IPS-18a (cell line): Measurements from ENCODE around the gene SCP2D1.

Source experiments
- H3K27ac ChIP-seq: one replicate; pipeline ENCODE4 v1.5.1; 2013; ENCODE audit warnings: low read length
- H3K27me3 ChIP-seq: one replicate; pipeline ENCODE4 v1.6.1; 2013; ENCODE audit warnings: mild to moderate bottlenecking, low read length; ENCODE audit not compliant: control insufficient read depth, insufficient read depth
- H3K36me3 ChIP-seq: one replicate; pipeline ENCODE4 v1.6.1; 2013; ENCODE audit warnings: low read depth, low read length; ENCODE audit not compliant: control insufficient read depth
- H3K4me1 ChIP-seq: one replicate; pipeline ENCODE4 v1.6.1; 2013; ENCODE audit warnings: low read depth, low read length; ENCODE audit not compliant: control insufficient read depth
- H3K4me3 ChIP-seq: one replicate; pipeline ENCODE4 v1.5.1; 2013; ENCODE audit warnings: low read length
- H3K9ac ChIP-seq: one replicate; pipeline ENCODE4 v1.6.1; 2013; ENCODE audit warnings: mild to moderate bottlenecking, low read length, moderate library complexity
- H3K9me3 ChIP-seq: one replicate; pipeline ENCODE4 v1.6.1; 2013; ENCODE audit warnings: low read depth, low read length; ENCODE audit not compliant: control insufficient read depth

Gene SCP2D1

DNA sequence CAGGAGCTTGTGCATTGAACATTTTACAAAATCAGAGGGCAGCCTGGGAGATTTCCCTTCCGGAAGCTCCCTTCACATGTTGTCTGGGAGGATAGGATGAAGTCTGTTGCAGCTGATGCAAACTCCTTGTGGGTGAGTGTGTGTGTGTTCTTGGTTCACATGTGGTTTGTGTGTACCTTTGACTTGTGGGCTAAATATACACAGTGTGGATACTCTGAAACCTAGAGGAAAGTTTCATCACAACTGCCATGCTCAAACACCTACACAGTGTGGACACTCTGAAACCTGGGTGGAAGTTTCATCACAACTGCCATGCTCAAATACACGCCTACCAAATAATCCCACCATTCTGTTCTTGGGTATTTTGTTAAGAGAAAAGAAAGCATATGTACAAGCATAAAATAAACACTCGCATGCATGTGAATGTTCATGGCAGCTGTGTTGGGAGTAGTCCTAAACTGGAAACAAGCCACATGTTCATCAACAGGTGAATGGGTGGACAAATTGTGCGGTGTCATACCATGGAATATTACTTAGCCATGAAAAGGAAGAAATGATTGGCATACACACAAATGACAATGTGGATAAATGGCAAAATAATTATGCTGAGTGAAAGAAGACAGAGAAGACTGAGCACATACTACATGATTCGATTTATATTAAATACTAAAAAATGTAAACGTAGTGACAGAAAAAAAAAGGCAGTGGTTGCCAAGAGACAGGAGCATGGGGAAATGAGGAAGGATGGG is 1.8 kb downstream of the SCP2D1 start:
- Histone ChIP-seq H3K27ac (no peak overlapping the region), H3K4me3 (no peak overlapping the region), H3K9ac (no peak overlapping the region), H3K36me3 (no peaks in the 10 kb centered on the region), H3K27me3 (no peaks in the 10 kb centered on the region), H3K9me3 (no peaks in the 10 kb centered on the region), H3K4me1 (no peaks in the 10 kb centered on the region)

DNA sequence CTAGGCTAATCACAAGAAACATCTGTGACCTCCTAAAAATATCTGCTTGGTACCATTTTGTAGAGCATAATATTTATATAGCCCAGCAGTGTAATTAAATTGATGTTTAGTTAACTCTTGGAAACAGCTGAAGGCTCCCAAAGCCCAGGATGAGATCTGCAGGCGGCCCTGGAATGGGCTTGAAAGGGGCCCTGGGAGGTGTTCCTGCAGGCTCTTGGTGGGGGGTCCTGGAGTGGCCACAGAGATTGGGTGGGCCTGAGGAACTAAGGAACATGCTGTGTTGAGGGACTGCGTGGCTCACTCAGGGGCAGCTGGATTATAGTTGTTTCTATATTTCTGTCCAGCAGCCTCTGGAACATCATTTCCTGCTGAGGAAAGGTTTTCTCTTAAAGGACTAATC is 9.2 kb downstream of the SCP2D1 start:
- no peaks in the 10 kb centered on the region for H3K27me3 ChIP-seq
- H3K27ac ChIP-seq, result no peak overlapping the region
- H3K9ac ChIP-seq, result no peak overlapping the region
- no peaks in the 10 kb centered on the region for H3K4me1 ChIP-seq
- no peaks in the 10 kb centered on the region for H3K36me3 ChIP-seq
- no peaks in the 10 kb centered on the region for H3K9me3 ChIP-seq
- H3K4me3 ChIP-seq, result no peak overlapping the region

DNA sequence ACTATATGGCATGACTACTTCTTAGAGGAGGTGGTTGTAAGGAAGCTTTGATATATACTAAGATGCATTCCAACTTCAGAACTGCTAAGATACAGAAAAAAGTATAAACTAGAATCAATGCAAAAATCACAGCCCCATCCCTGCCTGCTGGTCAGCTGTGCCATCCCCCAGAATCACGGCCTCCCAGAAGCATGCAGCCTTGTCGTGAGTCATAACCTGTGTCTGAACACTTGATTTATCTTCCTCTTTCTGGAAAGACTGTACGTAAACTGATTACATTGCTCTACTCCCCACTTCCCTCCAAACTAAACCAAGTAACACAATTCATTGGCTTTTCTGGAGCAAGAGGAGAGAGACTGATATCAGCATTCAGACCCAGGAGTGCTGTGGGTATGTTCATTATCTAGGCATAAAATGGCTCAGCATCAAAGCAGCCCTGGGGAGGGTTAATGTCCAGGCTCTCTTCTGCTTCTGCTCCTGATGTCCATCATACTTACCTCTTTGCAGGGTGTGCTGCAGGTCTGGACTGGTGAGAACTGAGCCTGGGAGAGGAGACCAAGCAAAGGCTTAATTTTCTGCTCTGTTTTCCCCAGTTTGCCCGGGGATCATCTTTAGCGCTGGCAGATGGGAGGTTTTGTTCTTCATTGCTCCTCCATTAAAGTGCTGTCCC is 18.4 kb downstream of the SCP2D1 start:
- Histone ChIP-seq H3K36me3 (no peaks in the 10 kb centered on the region), H3K4me1 (peaks cover 14% of the 10 kb centered on the region), H3K27me3 (no peaks in the 10 kb centered on the region), H3K9ac (no peak overlapping the region), H3K9me3 (no peaks in the 10 kb centered on the region), H3K27ac (no peak overlapping the region), H3K4me3 (no peak overlapping the region)

DNA sequence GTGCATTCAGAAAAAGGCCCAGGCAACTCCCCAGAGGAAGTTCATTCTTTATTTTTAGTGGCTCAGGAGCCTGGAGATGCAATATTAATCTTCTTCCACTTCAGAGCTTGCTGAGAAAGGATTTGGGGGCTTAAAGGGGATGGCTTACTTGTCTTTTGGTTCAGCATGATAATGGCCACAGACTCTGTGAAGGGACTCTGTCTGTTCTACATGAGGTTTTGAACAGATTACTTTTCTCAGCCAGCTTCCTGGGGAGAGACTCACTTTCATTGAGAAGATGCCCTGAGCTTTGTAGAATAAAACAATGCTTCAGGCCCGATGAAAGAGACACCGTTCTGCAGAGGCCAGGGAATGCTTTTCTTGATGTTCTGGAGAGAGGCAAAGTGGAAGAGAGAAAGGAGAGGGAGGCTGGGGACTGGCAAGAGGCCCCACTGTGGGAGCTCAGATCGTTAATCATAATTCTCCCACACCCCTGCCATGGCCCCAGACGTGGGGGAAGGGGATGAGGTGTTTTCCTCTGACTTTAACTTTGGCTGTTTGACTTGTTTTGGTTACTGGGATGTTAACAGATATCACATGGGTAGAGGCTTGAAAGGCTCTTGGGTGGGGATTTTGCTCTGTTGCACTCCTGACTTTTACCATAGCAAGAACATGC is 19.1 kb downstream of the SCP2D1 start:
- Histone ChIP-seq H3K27ac (no peak overlapping the region), H3K27me3 (no peaks in the 10 kb centered on the region), H3K36me3 (no peaks in the 10 kb centered on the region)

DNA sequence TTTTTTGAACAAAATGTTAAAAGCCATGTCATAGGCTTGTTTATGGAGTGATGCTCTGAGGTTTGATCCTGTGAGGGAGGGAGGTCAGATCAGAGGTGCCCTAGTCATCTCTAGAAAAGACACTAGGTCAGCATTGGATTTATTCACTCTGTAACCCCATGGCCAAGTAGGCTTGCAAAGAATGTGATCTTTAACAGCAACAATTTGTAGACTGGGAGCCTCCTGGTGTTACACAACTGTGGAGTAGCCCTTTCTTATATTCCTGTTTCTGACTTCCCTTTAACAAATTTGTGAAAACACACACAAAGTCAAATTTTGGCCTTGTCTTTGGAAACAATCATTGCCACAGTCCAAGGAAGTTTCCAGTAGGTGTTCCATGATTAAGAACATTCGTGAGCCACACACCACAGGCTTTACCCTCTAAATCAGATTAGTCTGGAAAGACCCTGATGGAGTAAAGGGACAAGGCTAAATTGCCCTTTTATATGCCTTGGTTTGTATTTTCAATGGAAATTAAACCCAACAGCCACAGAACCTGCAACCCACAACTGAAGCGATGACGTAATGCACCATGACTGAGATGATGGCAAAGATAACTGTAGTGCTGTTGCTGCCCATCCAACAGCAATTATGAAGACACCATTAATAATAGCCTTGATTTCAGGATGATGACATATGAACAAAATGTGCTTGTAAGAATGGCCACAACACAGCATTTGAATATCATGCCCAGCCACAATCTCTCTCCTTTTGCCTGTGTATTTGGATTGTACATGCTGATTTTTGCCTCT is 22.1 kb downstream of the SCP2D1 start:
- no peak overlapping the region for H3K4me3 ChIP-seq
- H3K27me3 ChIP-seq, result no peaks in the 10 kb centered on the region
- no peak overlapping the region for H3K9ac ChIP-seq

More for the DNA sequence above, 19.1 kb downstream of the SCP2D1 start:
- no peaks in the 10 kb centered on the region for H3K9me3 ChIP-seq
- no peak overlapping the region for H3K4me3 ChIP-seq
- peaks cover 14% of the 10 kb centered on the region for H3K4me1 ChIP-seq
- no peak overlapping the region for H3K9ac ChIP-seq

DNA sequence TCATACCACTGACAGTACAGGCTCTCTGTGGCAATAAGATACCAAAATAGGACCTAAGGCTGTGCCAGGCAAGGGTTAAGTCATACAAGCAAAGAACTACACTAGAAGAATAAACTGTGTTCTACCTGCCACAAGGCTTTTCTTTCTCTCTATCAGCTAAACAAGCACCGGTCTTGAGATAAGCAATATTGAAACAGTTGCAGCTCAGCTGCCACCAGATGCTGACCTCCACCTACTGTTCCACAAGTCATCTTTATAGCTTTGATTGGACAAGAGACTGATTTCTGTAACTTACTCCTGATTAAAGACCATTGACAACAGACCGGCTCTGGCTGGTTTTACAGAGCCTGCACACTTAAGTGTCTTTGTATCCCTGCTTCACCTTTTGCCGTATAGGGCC is 24.1 kb downstream of the SCP2D1 start:
- Histone ChIP-seq H3K9me3 (no peaks in the 10 kb centered on the region), H3K27ac (no peak overlapping the region), H3K36me3 (no peaks in the 10 kb centered on the region), H3K9ac (no peak overlapping the region), H3K27me3 (no peaks in the 10 kb centered on the region), H3K4me3 (no peak overlapping the region), H3K4me1 (peaks cover under 1% of the 10 kb centered on the region)

More for the DNA sequence above, 22.1 kb downstream of the SCP2D1 start:
- H3K9me3 ChIP-seq, result no peaks in the 10 kb centered on the region
- peaks cover 14% of the 10 kb centered on the region for H3K4me1 ChIP-seq
- no peak overlapping the region for H3K27ac ChIP-seq
- no peaks in the 10 kb centered on the region for H3K36me3 ChIP-seq

DNA sequence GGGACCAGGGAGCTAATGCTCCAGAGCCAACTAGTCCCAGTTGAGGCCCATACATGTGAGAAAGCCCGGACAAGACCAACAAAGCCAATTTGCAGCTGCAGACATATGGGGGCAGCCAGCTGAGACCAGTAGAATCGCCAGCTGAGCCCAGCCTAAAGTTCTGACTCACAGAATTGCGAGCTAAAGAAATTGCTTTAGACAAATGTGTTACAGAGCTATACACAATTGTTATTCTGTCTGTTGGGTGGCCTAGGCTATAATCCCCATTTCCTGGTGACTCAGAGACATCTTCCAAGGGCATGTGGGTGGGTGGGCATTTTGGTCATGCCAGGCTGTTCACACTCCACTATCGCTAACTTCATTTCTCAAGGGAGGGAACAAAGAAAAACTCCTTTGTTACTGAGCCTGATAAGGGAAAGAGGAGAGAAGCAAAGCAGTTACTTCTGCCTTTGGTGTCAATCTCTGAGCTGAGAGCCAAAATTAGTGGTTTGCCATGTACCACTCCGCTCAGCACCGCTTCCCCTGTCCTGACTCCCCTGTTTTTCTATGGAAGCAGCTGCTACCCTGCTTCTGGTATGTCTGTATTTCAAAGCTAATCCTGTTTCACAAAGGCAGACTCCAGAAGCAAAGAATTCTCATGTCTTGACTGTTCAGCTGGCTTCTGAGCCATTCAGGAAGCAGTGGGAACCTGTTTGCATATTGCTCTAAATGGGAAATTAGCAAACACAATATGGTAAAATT is 26.1 kb downstream of the SCP2D1 start:
- no peaks in the 10 kb centered on the region for H3K9me3 ChIP-seq
- no peak overlapping the region for H3K4me3 ChIP-seq
- H3K9ac ChIP-seq, result no peak overlapping the region
- no peaks in the 10 kb centered on the region for H3K36me3 ChIP-seq
- no peak overlapping the region for H3K27ac ChIP-seq
- H3K27me3 ChIP-seq, result no peaks in the 10 kb centered on the region
- no peaks in the 10 kb centered on the region for H3K4me1 ChIP-seq

DNA sequence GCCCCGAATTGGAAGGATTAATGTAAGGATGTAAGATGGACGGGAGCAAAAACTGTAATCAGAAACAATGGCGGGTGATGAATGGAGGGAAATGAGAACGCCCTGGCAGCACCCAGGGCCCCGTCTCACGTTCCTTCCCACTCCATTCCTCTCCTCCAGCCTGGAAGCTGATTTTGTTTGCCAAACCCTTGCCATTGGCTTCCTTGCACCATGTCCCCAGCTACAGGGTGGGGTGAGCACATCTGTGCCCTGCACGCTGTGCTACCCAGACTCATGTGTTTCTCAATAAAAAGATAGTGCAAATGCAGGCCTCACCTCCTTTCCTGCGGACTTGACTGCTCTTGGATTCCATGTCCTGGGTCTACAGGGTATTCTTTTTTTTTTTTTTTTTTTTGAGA is 26.7 kb downstream of the SCP2D1 start:
- no peaks in the 10 kb centered on the region for H3K36me3 ChIP-seq
- no peaks in the 10 kb centered on the region for H3K27me3 ChIP-seq
- H3K4me3 ChIP-seq, result no peak overlapping the region
- H3K9ac ChIP-seq, result no peak overlapping the region
- no peaks in the 10 kb centered on the region for H3K9me3 ChIP-seq
- H3K27ac ChIP-seq, result no peak overlapping the region
- H3K4me1 ChIP-seq, result no peaks in the 10 kb centered on the region

DNA sequence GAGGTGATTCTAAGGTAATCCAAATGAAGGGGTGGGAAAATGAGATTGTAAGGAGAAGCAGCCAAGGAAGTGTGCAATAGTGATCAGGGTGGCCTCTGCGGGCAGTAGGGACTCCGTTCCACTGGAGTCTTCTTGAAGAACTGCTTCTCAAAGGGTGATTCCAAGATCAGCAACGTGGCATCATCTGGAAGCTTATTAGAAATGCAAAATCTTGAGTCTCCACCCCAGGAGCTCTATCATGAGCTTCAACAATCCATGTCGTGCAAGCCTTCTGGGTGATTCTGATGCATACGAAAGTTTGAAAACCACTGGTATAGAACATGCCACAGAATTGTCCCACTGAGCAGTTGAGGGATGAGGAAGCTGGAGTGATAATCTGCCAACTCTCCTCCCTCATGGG is 31.4 kb downstream of the SCP2D1 start:
- no peaks in the 10 kb centered on the region for H3K36me3 ChIP-seq
- no peaks in the 10 kb centered on the region for H3K9me3 ChIP-seq
- H3K4me1 ChIP-seq, result no peaks in the 10 kb centered on the region
- H3K9ac ChIP-seq, result no peak overlapping the region
- H3K4me3 ChIP-seq, result no peak overlapping the region
- H3K27ac ChIP-seq, result no peak overlapping the region
- H3K27me3 ChIP-seq, result no peaks in the 10 kb centered on the region

DNA sequence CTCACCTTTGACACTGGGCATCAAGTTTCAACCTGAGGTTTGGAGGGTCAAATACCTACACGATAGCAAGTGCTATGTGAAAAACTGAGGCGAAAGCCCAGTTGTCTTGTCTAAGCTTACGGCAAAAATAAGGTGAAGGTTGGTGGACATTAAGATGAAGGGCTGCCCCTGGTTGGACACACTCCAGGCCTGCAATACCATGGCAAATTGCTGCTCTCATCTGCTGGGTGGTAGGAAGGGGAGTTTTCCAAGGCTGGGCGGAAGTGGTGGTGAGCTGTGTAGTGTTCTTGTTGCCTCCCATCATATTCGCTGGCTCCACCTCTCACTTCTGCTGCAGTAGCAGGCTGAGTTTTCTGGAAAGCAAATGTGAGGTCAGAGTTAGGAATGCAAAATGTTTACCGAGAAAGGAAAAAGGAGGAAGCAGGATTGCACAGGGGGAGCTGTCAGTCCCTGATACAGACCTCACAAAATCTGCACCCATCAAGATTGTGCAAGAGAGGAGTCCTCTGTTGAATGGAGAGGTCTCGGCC is 33.7 kb downstream of the SCP2D1 start:
- Histone ChIP-seq H3K9ac (no peak overlapping the region), H3K4me1 (no peaks in the 10 kb centered on the region), H3K36me3 (no peaks in the 10 kb centered on the region), H3K9me3 (no peaks in the 10 kb centered on the region), H3K27me3 (no peaks in the 10 kb centered on the region), H3K4me3 (no peak overlapping the region), H3K27ac (no peak overlapping the region)
